GM12875 (cell line): ENCODE results near the gene RNF13.

Experiments
- H3K4me3 ChIP-seq: one replicate; pipeline ENCODE4 v1.5.1; 2011; ENCODE audit warnings: low read depth, low read length, control low read depth
- CTCF ChIP-seq: IDR thresholded peaks from 2 replicates; pipeline ENCODE4 v1.5.1; 2011; ENCODE audit warnings: low read depth, mild to moderate bottlenecking, control low read depth, inconsistent platforms, low read length, moderate library complexity, borderline replicate concordance; ENCODE audit not compliant: insufficient read depth

Gene RNF13

GRCh38 chr3:150006794-150007193 lies 193.8 kb downstream of the RNF13 start:
- no peak overlapping the region for H3K4me3 ChIP-seq
- no peak for TF ChIP-seq CTCF
